GM23338 (cell line): Measurements from ENCODE around the gene AZU1.

Experiments
- CTCF ChIP-seq, 2 experiments: fragments of 200-600 bp in 1 of 2; sonication (generic) in 1 of 2; conservative IDR thresholded peaks; 2 replicates each; pipeline versions ENCODE4 v1.5.1 to v1.6.1; 2016 to 2017; ENCODE audit warnings: antibody characterized with exemption in 2 of 2, low read depth in 2 of 2, mild to moderate bottlenecking in 2 of 2, moderate library complexity in 1 of 2
- EZH2 ChIP-seq: fragments of 200-600 bp; sonication (generic); IDR thresholded peaks from one replicate; pipeline ENCODE4 v1.8.0; 2017; ENCODE audit warnings: antibody characterized with exemption, mild to moderate bottlenecking, low read depth; ENCODE audit not compliant: unreplicated experiment
- EZH2phosphoT487 ChIP-seq: fragments of 200-600 bp; sonication (generic); IDR thresholded peaks from one replicate; pipeline ENCODE4 v1.8.1; 2018; ENCODE audit warnings: antibody characterized with exemption; ENCODE audit not compliant: unreplicated experiment
- JUNB ChIP-seq: IDR thresholded peaks from one replicate; pipeline ENCODE4 v1.6.1; 2016; ENCODE audit warnings: antibody characterized with exemption; ENCODE audit not compliant: unreplicated experiment
- POLR2AphosphoS5 ChIP-seq: IDR thresholded peaks from 2 replicates; pipeline ENCODE4 v1.6.1; 2016; ENCODE audit warnings: antibody characterized with exemption, low read depth
- REST ChIP-seq: IDR thresholded peaks from one replicate; pipeline ENCODE4 v1.6.1; 2018; ENCODE audit warnings: antibody characterized with exemption; ENCODE audit not compliant: unreplicated experiment
- ZNF331 ChIP-seq: fragments of 250-450 bp; sonication (Bioruptor Pico); IDR thresholded peaks from 2 replicates; pipeline ENCODE4 v1.5.0; 2020; ENCODE audit warnings: low read depth, mild to moderate bottlenecking, moderate library complexity

GRCh38 chr19:852136-853013 is 24.7 kb downstream of the AZU1 start, which contains the start of gene ELANE:
- TF ChIP-seq REST: no peak
- TF ChIP-seq EZH2: no peak
- TF ChIP-seq CTCF (conservative IDR thresholded peaks at IDR 0.05; ENCODE audit: low read depth in 2 of 2): no peak
- TF ChIP-seq JUNB: no peak
- no peak for TF ChIP-seq POLR2AphosphoS5
- no peak for TF ChIP-seq ZNF331 (CRISPR knock-in tag)
- TF ChIP-seq EZH2phosphoT487: no peak
